ENCODE measurements around the gene CARD9. TPM values are rescaled to one million over a fixed set of nuclear protein-coding genes. Genes with fewer than 3 reads are reported as not detected.

The CARD9 gene
- total and polyA plus RNA-seq, 2 donors (not counting 1 experiment from before 2014, with no cell fraction given): 0.69 to 3.3 TPM

DNA sequence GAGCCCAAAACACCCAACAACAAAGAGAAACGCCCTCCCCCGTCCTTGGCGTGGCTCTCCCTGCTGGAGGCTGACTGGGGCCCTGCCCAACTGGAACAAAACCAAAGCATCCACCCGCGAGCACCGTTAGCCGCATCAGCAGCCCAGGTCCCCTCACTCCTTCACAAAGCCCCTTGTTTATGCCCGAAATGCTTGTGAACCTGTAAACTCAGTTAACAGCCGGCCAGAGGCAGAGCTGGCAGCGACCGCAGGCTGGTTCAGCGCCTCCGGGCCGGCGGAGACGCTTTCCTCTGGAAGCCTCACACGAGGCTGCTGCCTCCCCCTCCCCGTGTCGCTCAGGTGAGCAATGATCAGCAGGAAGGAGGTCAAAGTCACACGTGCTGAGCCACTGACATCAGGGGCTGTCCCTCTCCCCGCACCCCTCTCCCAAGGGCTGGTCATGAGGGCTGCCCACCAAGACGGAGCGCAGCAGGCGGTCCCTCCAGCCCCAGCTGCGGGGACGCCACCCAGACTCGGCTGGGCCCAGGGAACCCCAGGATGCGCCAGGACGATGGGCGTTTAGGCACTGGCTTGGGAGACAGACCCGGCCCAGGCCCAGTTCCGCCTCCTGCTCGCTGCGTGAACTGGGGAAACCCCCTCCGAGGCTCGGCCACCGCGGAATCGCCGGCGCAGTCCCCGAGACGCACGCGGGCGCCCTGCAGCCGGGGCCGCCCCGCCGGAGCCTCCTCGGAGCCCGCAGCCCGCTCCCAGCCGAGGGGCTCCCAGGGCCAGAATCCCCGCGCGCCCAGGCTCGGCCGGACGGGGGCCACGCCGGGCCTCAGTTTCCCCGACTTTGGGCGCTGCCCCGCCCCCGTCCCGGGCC, 25.9 kb upstream of the CARD9 start:
- no peak overlapping the region for H2AFZ ChIP-seq (ENCODE audit: low read length)
- H3K4me2 ChIP-seq (ENCODE audit: extremely low read depth, insufficient read depth, low read length): peak overlapping the region; percentile 90
- no peaks in the 10 kb centered on the region for H4K20me1 ChIP-seq (ENCODE audit: control insufficient read depth, extremely low read depth, insufficient read depth, low read length)
- peak overlapping the region; percentile 72 for H3K27ac ChIP-seq (ENCODE audit: insufficient read depth, low read length)
- peaks cover 27% of the 10 kb centered on the region for H3K36me3 ChIP-seq (ENCODE audit: control insufficient read depth, insufficient read depth, low read length)
- H3K4me1 ChIP-seq (ENCODE audit: control insufficient read depth, extremely low read depth, insufficient read depth, low read length): peaks cover 10% of the 10 kb centered on the region
- H3K79me2 ChIP-seq (ENCODE audit: control insufficient read depth, insufficient read depth, low read length): peaks cover 20% of the 10 kb centered on the region
- H3K9me3 ChIP-seq (ENCODE audit: control insufficient read depth, insufficient read depth, low read depth, low read length): no peaks in the 10 kb centered on the region
- no peak for DNase-seq (ENCODE audit: low read depth in 2 of 2)
- H3K27me3 ChIP-seq (ENCODE audit: control insufficient read depth, insufficient read depth, low read length): no peaks in the 10 kb centered on the region
- peak overlapping the region; percentile 70 for H3K9ac ChIP-seq (ENCODE audit: insufficient read depth, low read length)
- TF ChIP-seq EZH2 (IDR thresholded peaks at IDR 0.05; ENCODE audit: low read length, missing control alignments): no peak
- TF ChIP-seq, protein P1, sequence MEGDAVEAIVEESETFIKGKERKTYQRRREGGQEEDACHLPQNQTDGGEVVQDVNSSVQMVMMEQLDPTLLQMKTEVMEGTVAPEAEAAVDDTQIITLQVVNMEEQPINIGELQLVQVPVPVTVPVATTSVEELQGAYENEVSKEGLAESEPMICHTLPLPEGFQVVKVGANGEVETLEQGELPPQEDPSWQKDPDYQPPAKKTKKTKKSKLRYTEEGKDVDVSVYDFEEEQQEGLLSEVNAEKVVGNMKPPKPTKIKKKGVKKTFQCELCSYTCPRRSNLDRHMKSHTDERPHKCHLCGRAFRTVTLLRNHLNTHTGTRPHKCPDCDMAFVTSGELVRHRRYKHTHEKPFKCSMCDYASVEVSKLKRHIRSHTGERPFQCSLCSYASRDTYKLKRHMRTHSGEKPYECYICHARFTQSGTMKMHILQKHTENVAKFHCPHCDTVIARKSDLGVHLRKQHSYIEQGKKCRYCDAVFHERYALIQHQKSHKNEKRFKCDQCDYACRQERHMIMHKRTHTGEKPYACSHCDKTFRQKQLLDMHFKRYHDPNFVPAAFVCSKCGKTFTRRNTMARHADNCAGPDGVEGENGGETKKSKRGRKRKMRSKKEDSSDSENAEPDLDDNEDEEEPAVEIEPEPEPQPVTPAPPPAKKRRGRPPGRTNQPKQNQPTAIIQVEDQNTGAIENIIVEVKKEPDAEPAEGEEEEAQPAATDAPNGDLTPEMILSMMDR (conservative IDR thresholded peaks at IDR 0.05 in 1 of 2, IDR thresholded peaks at IDR 0.05 in 1 of 2; ENCODE audit: low read depth in 1 of 2, low read length in 2 of 2): no peak
- peak overlapping the region; percentile 74 to 90 (median 86) for H3K4me3 ChIP-seq (replicated peaks in 1 of 4; ENCODE audit: control extremely low read depth in 1 of 4, insufficient read depth in 1 of 4, low read depth in 3 of 4, low read length in 4 of 4)

DNA sequence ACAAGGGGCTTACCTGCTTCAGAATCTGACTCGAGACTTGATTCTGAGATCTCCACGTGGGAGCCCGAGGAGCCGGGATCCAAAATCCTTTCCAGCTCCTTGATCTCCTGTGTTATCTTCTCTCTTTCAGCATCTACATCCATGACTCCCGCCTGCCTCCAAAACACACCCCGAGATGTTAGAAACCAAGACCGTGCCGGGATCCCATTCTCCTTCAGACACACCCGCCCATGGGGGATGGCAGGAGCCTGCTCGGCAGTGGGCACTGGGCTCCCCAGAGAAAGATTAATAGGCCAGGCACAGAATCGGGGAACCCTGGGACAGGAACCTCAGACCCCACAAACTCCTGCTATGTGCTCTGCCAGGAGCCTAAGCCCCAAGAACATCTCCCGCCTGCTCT, 24.8 kb upstream of the CARD9 start:
- no peak for TF ChIP-seq EZH2 (IDR thresholded peaks at IDR 0.05; ENCODE audit: low read length, missing control alignments)
- TF ChIP-seq, protein P1 (conservative IDR thresholded peaks at IDR 0.05 in 1 of 2, IDR thresholded peaks at IDR 0.05 in 1 of 2; ENCODE audit: low read depth in 1 of 2, low read length in 2 of 2): no peak
- Histone ChIP-seq H3K9ac (ENCODE audit: insufficient read depth, low read length) (no peak overlapping the region), H4K20me1 (ENCODE audit: control insufficient read depth, extremely low read depth, insufficient read depth, low read length) (no peaks in the 10 kb centered on the region), H3K36me3 (ENCODE audit: control insufficient read depth, insufficient read depth, low read length) (peaks cover 25% of the 10 kb centered on the region), H2AFZ (ENCODE audit: low read length) (no peak overlapping the region), H3K27ac (ENCODE audit: insufficient read depth, low read length) (no peak overlapping the region), H3K27me3 (ENCODE audit: control insufficient read depth, insufficient read depth, low read length) (no peaks in the 10 kb centered on the region), H3K79me2 (ENCODE audit: control insufficient read depth, insufficient read depth, low read length) (peaks cover 20% of the 10 kb centered on the region), H3K4me2 (ENCODE audit: extremely low read depth, insufficient read depth, low read length) (peak overlapping the region; percentile 90), H3K9me3 (ENCODE audit: control insufficient read depth, insufficient read depth, low read depth, low read length) (no peaks in the 10 kb centered on the region), H3K4me1 (ENCODE audit: control insufficient read depth, extremely low read depth, insufficient read depth, low read length) (peaks cover 10% of the 10 kb centered on the region), H3K4me3 (replicated peaks in 1 of 4; ENCODE audit: control extremely low read depth in 1 of 4, insufficient read depth in 1 of 4, low read depth in 3 of 4, low read length in 4 of 4) (peak overlapping the region in 1 of 4 experiments; percentile 87)
- no peak for DNase-seq (ENCODE audit: low read depth in 2 of 2)

DNA sequence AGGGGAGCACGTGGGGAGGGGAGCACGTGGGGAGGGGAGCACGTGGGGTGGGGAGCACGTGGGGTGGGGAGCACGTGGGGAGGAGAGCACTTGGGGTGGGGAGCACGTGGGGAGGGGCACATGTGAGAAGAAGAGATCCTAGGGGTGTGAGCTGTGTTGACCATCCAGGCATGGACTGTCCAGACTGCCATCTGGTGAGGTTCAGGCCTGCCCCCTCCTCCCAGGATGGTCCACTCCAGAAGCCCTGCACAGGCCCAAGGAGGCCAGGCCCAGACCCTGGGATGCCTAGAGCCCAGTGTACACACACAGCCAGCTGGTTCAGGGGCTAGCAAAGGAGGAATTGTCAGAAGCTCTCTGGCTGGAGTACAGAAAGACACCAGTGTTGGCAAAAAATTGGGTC, 24.2 kb upstream of the CARD9 start:
- H3K9ac ChIP-seq (ENCODE audit: insufficient read depth, low read length): no peak overlapping the region
- H3K36me3 ChIP-seq (ENCODE audit: control insufficient read depth, insufficient read depth, low read length): peaks cover 25% of the 10 kb centered on the region
- H3K9me3 ChIP-seq (ENCODE audit: control insufficient read depth, insufficient read depth, low read depth, low read length): no peaks in the 10 kb centered on the region

More for the DNA sequence above, 24.2 kb upstream of the CARD9 start:
- Histone ChIP-seq H3K4me3 (replicated peaks in 1 of 4; ENCODE audit: control extremely low read depth in 1 of 4, insufficient read depth in 1 of 4, low read depth in 3 of 4, low read length in 4 of 4) (no peak overlapping the region), H3K27me3 (ENCODE audit: control insufficient read depth, insufficient read depth, low read length) (no peaks in the 10 kb centered on the region), H2AFZ (ENCODE audit: low read length) (no peak overlapping the region), H3K27ac (ENCODE audit: insufficient read depth, low read length) (no peak overlapping the region), H3K4me1 (ENCODE audit: control insufficient read depth, extremely low read depth, insufficient read depth, low read length) (peaks cover 10% of the 10 kb centered on the region), H4K20me1 (ENCODE audit: control insufficient read depth, extremely low read depth, insufficient read depth, low read length) (no peaks in the 10 kb centered on the region), H3K79me2 (ENCODE audit: control insufficient read depth, insufficient read depth, low read length) (peaks cover 20% of the 10 kb centered on the region), H3K4me2 (ENCODE audit: extremely low read depth, insufficient read depth, low read length) (no peak overlapping the region)
- TF ChIP-seq EZH2 (IDR thresholded peaks at IDR 0.05; ENCODE audit: low read length, missing control alignments): no peak
- TF ChIP-seq, protein P1 (conservative IDR thresholded peaks at IDR 0.05 in 1 of 2, IDR thresholded peaks at IDR 0.05 in 1 of 2; ENCODE audit: low read depth in 1 of 2, low read length in 2 of 2): no peak
- DNase-seq (ENCODE audit: low read depth in 2 of 2): no peak

Measured in fibroblast of lung (primary cell).